Astrocyte of the spinal cord (primary cell): ENCODE data around the gene PNMA6E.

ENCODE experiments used
- DNase-seq: peaks from one replicate; pipeline ENCODE4 v3.0.0; 2011; ENCODE audit warnings: low read depth, low spot score
- H3K4me3 ChIP-seq: 2 replicates; pipeline ENCODE4 v1.5.1; 2011; ENCODE audit warnings: low read depth, mild to moderate bottlenecking, low read length, moderate library complexity
- in situ Hi-C: cut with HindIII; loops from 2 replicates; pipeline ENCODE4 v1.10.0; 2017; ENCODE audit warnings: low sequenced_read_pairs
- TF ChIP-seq, protein P1 (sequence below): IDR thresholded peaks from 2 replicates; pipeline ENCODE4 v1.5.1; 2012; ENCODE audit warnings: low read depth, mild to moderate bottlenecking, low read length, inconsistent platforms

PNMA6E gene

DNA sequence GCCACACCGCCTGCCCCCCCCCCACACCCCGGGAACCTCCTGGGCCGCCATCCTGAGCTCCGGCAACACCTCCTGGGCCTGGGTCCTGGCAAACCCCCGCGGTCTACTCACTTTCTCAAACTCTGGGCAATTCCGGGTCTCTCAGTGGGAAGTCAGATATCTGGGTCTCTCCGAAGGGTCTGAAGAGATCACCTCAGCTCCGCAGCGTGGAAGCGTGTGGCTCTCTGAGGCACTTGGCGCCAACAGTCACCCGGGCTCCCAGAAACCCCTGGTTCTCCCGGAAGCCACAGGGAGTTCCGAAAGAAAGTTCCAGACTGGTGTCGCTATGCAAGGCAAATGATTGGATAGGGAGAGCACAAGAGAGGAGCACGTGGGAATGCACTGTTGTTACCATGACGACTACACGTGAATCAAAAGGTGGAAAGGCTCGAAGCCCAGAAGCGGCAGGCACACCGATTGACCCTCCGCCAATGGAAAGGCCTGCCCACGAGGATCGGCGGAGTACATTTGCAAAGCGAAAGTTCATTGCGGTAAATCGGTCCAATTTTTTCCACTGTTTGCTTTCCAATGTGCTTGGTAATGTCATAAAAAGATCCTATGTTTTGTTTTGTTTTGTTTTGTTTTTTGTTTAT is at the start of gene PNMA6E:
Gene PNMA6E (minus strand): TSS at position 218 of the 632 bp plus-strand sequence. CDS start 2,501 bp downstream, outside the sequence.
- H3K4me3 ChIP-seq = no peak within 1 kb of the TSS
- in situ Hi-C loops = no loop called here
- DNase-seq = no peak
- TF ChIP-seq, protein P1, sequence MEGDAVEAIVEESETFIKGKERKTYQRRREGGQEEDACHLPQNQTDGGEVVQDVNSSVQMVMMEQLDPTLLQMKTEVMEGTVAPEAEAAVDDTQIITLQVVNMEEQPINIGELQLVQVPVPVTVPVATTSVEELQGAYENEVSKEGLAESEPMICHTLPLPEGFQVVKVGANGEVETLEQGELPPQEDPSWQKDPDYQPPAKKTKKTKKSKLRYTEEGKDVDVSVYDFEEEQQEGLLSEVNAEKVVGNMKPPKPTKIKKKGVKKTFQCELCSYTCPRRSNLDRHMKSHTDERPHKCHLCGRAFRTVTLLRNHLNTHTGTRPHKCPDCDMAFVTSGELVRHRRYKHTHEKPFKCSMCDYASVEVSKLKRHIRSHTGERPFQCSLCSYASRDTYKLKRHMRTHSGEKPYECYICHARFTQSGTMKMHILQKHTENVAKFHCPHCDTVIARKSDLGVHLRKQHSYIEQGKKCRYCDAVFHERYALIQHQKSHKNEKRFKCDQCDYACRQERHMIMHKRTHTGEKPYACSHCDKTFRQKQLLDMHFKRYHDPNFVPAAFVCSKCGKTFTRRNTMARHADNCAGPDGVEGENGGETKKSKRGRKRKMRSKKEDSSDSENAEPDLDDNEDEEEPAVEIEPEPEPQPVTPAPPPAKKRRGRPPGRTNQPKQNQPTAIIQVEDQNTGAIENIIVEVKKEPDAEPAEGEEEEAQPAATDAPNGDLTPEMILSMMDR = no peak

DNA sequence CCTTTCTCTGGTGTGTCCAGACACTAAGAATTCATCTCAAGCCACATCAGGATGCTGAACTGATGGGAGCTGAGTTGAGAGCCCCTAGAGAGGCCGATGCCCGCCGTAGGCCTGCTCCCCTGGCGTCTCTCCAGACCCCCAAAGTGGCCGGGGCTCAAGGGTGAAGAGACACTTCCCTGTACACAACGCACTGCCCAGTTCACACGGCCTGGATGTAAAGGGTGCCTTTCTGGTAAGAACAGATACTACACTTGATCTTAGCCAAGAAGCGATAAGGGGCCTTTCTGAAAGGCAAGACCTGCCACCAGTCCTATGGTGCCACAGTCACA is 49.8 kb upstream of the PNMA6E start:
- in situ Hi-C loops = no loop called here
- TF ChIP-seq, protein P1 = no peak
- DNase-seq = no peak
- no peak overlapping the region for H3K4me3 ChIP-seq

DNA sequence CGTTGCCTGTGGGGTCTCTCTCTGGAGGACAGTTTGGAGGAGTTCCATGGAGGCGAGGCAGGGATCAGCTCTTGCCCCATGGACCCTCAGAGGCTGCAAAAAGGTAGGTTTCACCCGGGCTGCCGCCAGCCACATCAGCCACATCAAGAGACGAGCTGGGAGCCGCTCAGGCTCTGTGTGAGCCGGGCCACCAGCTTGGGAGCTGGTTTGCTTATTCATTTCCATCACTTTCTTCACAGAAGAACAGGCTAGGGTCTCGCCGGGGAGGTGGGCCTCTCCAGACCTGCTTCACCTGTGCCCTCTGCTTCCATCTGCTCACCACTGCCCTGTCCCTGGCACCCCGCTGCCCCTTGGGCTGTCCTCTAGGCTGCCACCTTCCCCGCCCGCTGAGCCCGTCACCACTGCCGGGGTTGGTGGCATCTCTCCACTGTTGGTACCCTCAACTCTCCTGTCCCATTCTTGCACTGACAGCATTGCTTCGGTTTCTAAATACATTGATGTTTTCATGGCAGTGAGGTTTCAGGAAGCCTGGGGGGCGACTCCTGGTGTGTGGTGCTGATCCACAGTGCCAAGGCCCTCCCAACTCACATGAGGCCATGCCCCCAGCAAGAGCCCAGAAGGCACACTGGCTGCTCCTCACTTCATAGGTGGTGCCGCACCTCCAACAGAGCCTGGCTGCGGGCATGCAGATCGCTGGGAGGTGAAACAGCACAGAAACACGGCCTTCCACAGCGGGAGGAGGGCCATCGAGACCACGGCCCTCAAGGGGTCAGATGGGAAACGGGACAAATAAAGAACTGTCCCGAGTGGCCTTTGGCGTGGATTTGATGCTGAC is 49.2 kb upstream of the PNMA6E start:
- DNase-seq = no peak
- H3K4me3 ChIP-seq = no peak overlapping the region
- TF ChIP-seq, protein P1 = no peak
- in situ Hi-C loops = no loop called here

DNA sequence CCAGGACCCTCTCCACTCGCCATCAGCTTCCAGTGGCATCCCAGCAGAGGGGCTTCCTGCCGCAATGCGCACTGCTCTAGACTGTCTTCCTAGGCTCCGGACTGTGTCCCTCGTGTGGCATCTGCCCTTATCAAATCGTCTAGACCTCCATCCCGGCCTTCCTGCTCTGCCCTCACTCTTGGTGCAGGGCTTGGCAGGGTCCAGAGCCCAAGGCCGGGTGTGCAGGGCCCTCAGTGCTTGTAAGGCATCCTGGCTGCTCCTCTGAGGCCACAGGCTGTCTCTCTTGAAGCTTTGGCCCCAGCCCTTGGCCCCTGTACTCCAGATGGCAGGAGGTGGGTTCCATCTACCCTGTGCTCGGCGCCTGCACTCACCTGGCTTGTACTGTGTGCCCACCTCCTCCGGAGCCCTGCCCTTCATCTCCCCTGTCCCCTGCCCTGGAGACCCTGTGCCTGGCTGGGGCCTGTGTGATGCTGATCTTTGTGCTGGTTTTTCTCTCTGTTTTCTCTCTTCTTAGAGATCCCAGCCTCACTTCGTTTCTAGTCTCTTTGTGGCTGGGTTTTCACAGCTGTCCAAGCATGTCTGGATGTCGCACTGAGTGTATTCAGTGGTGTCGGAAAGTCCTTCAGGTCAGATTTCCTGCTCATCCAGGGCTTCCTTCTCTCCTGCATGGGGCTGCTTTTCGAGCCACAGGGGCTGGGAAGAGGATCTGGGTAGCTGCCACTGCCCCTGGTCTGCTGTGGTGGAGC is 48.4 kb upstream of the PNMA6E start:
- no peak overlapping the region for H3K4me3 ChIP-seq
- in situ Hi-C loops = no loop called here
- TF ChIP-seq, protein P1 = no peak
- DNase-seq = no peak

DNA sequence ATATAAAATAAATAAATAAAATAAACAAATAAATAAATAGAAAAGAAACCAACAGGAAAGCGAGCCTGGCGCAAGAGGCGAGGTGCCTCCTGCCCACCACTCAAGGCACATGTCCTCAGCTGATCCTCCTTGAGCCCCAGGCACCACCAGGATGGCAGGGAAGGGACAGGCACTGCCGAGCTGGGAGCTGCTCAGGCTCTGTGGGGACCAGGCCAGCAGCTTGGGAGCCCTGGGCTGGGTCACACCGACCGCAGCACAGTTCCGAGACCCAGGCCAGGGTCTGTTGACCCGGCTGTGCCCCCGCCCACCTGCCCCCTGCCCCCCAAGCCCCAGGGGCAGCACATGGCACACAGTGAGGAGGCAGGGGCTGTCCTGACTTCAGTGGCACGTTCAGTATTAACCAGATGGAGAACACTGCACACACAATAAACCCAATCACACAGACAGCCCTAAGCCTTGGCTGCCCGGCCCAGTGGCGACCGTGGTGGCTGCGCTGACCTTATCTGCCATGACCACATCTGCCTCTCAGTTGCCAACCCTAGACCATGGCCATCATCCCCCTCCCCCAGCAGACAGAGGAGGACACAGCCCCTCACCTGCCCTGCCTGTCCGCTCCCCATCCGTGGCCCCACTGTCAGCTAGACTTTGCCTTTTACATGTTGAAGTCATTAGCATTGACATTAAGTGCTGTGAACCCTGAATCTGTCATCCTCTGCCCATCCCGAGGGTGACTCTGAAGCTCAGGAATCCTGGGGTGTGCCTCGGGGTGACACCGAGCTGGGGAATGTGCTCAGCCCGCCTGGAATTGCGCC is 47.6 kb upstream of the PNMA6E start:
- TF ChIP-seq, protein P1 = no peak
- DNase-seq = no peak
- H3K4me3 ChIP-seq = no peak overlapping the region
- in situ Hi-C loops = no loop called here

DNA sequence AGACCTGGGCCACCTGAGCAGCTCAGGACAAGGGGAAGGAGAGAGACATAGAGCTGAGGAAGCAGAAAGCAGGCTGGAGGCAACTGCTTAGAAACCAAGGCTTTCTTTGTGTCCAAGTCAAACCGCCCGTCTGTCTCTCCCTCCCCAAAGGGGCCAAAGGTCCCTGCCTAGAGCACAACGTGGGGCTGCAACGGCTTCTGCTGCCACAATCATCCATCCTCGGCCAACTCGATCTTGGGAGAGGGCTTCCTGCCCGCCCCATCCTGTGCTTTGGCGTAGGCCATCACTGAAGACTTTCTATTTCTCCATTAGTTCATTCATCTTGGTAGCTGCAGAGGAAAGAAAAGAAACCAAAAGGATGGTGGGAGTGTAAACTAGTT is 46.4 kb upstream of the PNMA6E start:
- TF ChIP-seq, protein P1 = no peak
- no peak for DNase-seq
- in situ Hi-C loops = no loop called here
- no peak overlapping the region for H3K4me3 ChIP-seq
